HT1080 (cell line): ENCODE results near the gene FBXW11. TPM values are rescaled to one million over a fixed set of nuclear protein-coding genes. Genes with fewer than 3 reads are reported as not detected.

Experiments used
- total RNA-seq: library from RNA; depleted of rRNA; stranded (reverse); fragments of >200 nt; shearing (Covaris generic); gene quantifications from 2 replicates; pipeline ENCODE4 v1.2.3, GENCODE V29; 2014; rRNA removed

The FBXW11 gene
- total RNA-seq, 1 experiment from 2014 or later = 77.2 TPM

Other genes starting within 250 kb of the FBXW11 start
- gene SMIM23, start 220.8 kb downstream of the FBXW11 start, total RNA-seq = not detected in 2 replicates
- 16.1 and 16.4 TPM in 2 replicates for gene STK10, start 181.6 kb upstream of the FBXW11 start, total RNA-seq
- not detected in 2 replicates for gene EFCAB9, start 187.5 kb upstream of the FBXW11 start, total RNA-seq